Measurements from ENCODE around the gene DLG5.

GRCh38 chr10:77877441-77878344, 48.9 kb downstream of the DLG5 start:
- TF ChIP-seq CTCF (IDR thresholded peaks at IDR 0.05) (no peak), MAFK (IDR thresholded peaks at IDR 0.05; ENCODE audit: partially characterized antibody) (no peak), EP300 (IDR thresholded peaks at IDR 0.05) (no peak)

Data from A549 (cell line).